Measurements from ENCODE around the gene RGS9BP. TPM values are rescaled to one million over a fixed set of nuclear protein-coding genes. Genes with fewer than 3 reads are reported as not detected.
"Not testable (repeated sequence)": the region's sequence is repeated elsewhere in the genome, so short reads cannot be mapped to it uniquely, and the experiment has no call there.

The RGS9BP gene
- total and polyA plus RNA-seq, 2 donors from 2014 or later = 0.39 to 0.72 TPM

GRCh38 chr19:32691291-32691951 is 15.8 kb downstream of the RGS9BP start, which contains the start of gene NUDT19:
Gene NUDT19, plus strand, starts transcription at chr19:32691821. Its CDS starts 140 bp downstream, at chr19:32691961.
- Histone ChIP-seq H3K9me3 (ENCODE audit: control insufficient read depth in 2 of 3, insufficient read depth in 1 of 3, low read length in 3 of 3) (no peaks in the 10 kb centered on the region), H3K4me3 (ENCODE audit: low read length in 3 of 3) (peak within 1 kb of the TSS; percentile 76 to 80 (median 80)), H3K27ac (ENCODE audit: low read depth in 2 of 2, low read length in 2 of 2) (peak within 1 kb of the TSS; percentile 72 to 74), H3K9ac (ENCODE audit: low read length in 3 of 3) (peak within 1 kb of the TSS; percentile 43 to 67 (median 62)), H3K27me3 (ENCODE audit: control insufficient read depth, insufficient read depth, low read length) (no peaks in the 10 kb centered on the region), H3K4me1 (ENCODE audit: control insufficient read depth in 2 of 3, insufficient read depth in 2 of 3, low read depth in 1 of 3, low read length in 3 of 3) (peaks cover 2 to 20% (median 7%) of the 10 kb centered on the region in 3 donors), H3K36me3 (ENCODE audit: control insufficient read depth in 2 of 3, insufficient read depth in 3 of 3, low read length in 3 of 3) (no peaks in the 10 kb centered on the region)
- DNase-seq (peak; percentile 90 to 96 (median 92)), FAIRE-seq (no peak)
- intact Hi-C loops (cut with DNase I) = no loop called here
- TF ChIP-seq, protein P1, sequence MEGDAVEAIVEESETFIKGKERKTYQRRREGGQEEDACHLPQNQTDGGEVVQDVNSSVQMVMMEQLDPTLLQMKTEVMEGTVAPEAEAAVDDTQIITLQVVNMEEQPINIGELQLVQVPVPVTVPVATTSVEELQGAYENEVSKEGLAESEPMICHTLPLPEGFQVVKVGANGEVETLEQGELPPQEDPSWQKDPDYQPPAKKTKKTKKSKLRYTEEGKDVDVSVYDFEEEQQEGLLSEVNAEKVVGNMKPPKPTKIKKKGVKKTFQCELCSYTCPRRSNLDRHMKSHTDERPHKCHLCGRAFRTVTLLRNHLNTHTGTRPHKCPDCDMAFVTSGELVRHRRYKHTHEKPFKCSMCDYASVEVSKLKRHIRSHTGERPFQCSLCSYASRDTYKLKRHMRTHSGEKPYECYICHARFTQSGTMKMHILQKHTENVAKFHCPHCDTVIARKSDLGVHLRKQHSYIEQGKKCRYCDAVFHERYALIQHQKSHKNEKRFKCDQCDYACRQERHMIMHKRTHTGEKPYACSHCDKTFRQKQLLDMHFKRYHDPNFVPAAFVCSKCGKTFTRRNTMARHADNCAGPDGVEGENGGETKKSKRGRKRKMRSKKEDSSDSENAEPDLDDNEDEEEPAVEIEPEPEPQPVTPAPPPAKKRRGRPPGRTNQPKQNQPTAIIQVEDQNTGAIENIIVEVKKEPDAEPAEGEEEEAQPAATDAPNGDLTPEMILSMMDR (IDR thresholded peaks at IDR 0.05; ENCODE audit: borderline replicate concordance, extremely low read depth, insufficient read depth) = no peak

DNA sequence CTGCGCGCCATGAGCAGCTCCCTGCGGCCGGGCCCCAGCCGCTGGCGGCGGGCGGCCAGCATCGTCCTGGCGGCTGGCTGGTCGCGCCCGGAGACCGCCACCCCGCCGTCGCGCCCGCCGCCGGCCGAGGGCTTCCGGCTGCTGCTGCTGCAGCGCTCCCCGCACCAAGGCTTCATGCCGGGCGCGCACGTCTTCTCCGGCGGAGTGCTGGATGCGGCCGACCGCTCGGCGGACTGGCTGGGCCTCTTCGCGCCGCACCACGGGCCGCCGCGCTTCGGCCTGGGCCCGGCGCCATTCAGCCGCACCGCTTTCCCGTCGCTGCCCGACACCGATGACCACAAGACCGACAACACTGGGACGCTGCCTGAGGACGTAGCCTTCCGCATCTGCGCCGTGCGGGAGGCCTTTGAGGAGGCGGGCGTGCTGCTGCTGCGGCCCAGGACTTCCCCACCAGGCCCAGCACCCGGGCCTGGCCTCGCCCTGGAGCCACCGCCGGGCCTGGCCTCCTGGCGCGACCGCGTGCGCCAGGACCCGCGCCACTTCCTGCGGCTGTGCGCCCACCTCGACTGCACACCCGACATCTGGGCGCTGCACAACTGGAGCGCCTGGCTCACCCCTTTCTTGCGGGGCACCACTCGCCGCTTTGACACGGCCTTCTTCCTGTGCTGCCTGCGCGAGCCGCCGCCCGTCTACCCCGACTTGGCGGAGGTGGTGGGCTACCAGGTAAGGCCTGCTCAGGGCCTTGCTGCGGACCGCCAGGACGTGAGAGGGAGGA is 16.5 kb downstream of the RGS9BP start:
- H3K9ac ChIP-seq (ENCODE audit: low read length in 3 of 3) = peak overlapping the region; percentile 43 to 67 (median 62)

DNA sequence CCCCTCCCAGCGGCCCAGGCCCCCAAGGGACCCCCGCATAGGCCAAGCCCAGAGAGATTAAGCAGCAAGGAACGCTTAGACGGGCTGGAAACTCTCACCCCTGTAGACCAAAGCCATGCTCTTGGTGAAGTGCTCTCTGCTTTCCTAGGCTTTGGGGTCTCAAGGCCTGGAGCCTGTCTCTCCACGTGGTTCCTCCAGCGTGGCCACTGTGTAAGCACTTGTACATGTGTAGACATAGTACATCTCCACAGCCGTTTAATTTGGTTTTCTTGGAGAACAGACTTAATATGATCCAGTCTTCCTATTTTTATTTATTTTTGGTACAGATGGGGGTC is 17.0 kb downstream of the RGS9BP start:
- intact Hi-C loops (cut with DNase I) = no loop called here

More for the DNA sequence above, 16.5 kb downstream of the RGS9BP start:
- Histone ChIP-seq H3K9me3 (ENCODE audit: control insufficient read depth in 2 of 3, insufficient read depth in 1 of 3, low read length in 3 of 3) (no peaks in the 10 kb centered on the region), H3K27ac (ENCODE audit: low read depth in 2 of 2, low read length in 2 of 2) (peak overlapping the region; percentile 72 to 74), H3K36me3 (ENCODE audit: control insufficient read depth in 2 of 3, insufficient read depth in 3 of 3, low read length in 3 of 3) (no peaks in the 10 kb centered on the region), H3K4me1 (ENCODE audit: control insufficient read depth in 2 of 3, insufficient read depth in 2 of 3, low read depth in 1 of 3, low read length in 3 of 3) (peaks cover 2 to 20% (median 7%) of the 10 kb centered on the region in 3 donors), H3K27me3 (ENCODE audit: control insufficient read depth, insufficient read depth, low read length) (no peaks in the 10 kb centered on the region), H3K4me3 (ENCODE audit: low read length in 3 of 3) (peak overlapping the region; percentile 76 to 80 (median 80))
- intact Hi-C loops (cut with DNase I) = no loop called here
- TF ChIP-seq, protein P1 (IDR thresholded peaks at IDR 0.05; ENCODE audit: borderline replicate concordance, extremely low read depth, insufficient read depth) = no peak
- DNase-seq (peak; percentile 59 to 88 (median 74)), FAIRE-seq (no peak)

GRCh38 chr19:32693151-32694108 is 17.8 kb downstream of the RGS9BP start:
- H3K36me3 ChIP-seq (ENCODE audit: control insufficient read depth in 2 of 3, insufficient read depth in 3 of 3, low read length in 3 of 3); H3K9ac ChIP-seq (ENCODE audit: low read length in 3 of 3); H3K9me3 ChIP-seq (ENCODE audit: control insufficient read depth in 2 of 3, insufficient read depth in 1 of 3, low read length in 3 of 3); H3K27me3 ChIP-seq (ENCODE audit: control insufficient read depth, insufficient read depth, low read length); FAIRE-seq; intact Hi-C loops (cut with DNase I); H3K27ac ChIP-seq (ENCODE audit: low read depth in 2 of 2, low read length in 2 of 2): not testable (repeated sequence)
- DNase-seq = peak in 1 of 5 donors; percentile 32
- Histone ChIP-seq H3K4me1 (ENCODE audit: control insufficient read depth in 2 of 3, insufficient read depth in 2 of 3, low read depth in 1 of 3, low read length in 3 of 3) (peaks cover 2 to 20% (median 7%) of the 10 kb centered on the region in 3 donors), H3K4me3 (ENCODE audit: low read length in 3 of 3) (peak overlapping the region in 2 of 3 donors; percentile 78 to 80)

More for the DNA sequence above, 17.0 kb downstream of the RGS9BP start:
- Histone ChIP-seq H3K4me3 (ENCODE audit: low read length in 3 of 3) (peak overlapping the region; percentile 30 to 80 (median 78)), H3K9ac (ENCODE audit: low read length in 3 of 3) (peak overlapping the region; percentile 4 to 67 (median 43)), H3K27me3 (ENCODE audit: control insufficient read depth, insufficient read depth, low read length) (no peaks in the 10 kb centered on the region), H3K4me1 (ENCODE audit: control insufficient read depth in 2 of 3, insufficient read depth in 2 of 3, low read depth in 1 of 3, low read length in 3 of 3) (peaks cover 2 to 20% (median 7%) of the 10 kb centered on the region in 3 donors), H3K9me3 (ENCODE audit: control insufficient read depth in 2 of 3, insufficient read depth in 1 of 3, low read length in 3 of 3) (no peaks in the 10 kb centered on the region), H3K36me3 (ENCODE audit: control insufficient read depth in 2 of 3, insufficient read depth in 3 of 3, low read length in 3 of 3) (no peaks in the 10 kb centered on the region), H3K27ac (ENCODE audit: low read depth in 2 of 2, low read length in 2 of 2) (peak overlapping the region in 1 of 2 donors; percentile 74)
- TF ChIP-seq, protein P1 (IDR thresholded peaks at IDR 0.05; ENCODE audit: borderline replicate concordance, extremely low read depth, insufficient read depth) = no peak
- DNase-seq = no peak
- FAIRE-seq = no peak

DNA sequence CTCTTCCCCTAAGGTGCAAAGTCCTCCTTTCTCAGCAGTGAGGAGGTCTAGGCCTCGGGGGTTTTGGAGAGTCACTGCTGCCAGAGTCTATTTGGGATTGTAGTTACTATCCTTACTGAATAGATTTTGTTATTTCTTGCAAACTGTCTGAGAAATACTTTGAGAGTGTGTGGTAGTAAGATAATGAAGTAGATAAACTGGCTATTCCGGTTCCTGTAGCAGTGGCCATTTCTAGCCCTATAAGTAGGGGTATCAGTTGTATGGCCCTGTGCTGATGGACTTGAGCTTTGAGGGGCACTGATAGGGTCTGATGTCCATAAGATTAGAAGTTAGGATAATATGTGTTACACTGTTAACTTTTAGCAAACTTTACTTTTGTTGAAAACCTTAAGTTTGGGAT is 18.7 kb downstream of the RGS9BP start:
- H3K27ac ChIP-seq (ENCODE audit: low read depth in 2 of 2, low read length in 2 of 2); intact Hi-C loops (cut with DNase I); FAIRE-seq; H3K9me3 ChIP-seq (ENCODE audit: control insufficient read depth in 2 of 3, insufficient read depth in 1 of 3, low read length in 3 of 3); H3K9ac ChIP-seq (ENCODE audit: low read length in 3 of 3); DNase-seq; H3K27me3 ChIP-seq (ENCODE audit: control insufficient read depth, insufficient read depth, low read length); H3K36me3 ChIP-seq (ENCODE audit: control insufficient read depth in 2 of 3, insufficient read depth in 3 of 3, low read length in 3 of 3): not testable (repeated sequence)
- Histone ChIP-seq H3K4me3 (ENCODE audit: low read length in 3 of 3) (peak overlapping the region in 2 of 3 donors; percentile 48 to 80), H3K4me1 (ENCODE audit: control insufficient read depth in 2 of 3, insufficient read depth in 2 of 3, low read depth in 1 of 3, low read length in 3 of 3) (peaks cover 2 to 20% (median 7%) of the 10 kb centered on the region in 3 donors)

All from kidney (tissue), 14 donors.